HG02759 (cell line): ENCODE measurements around the gene PATJ.

ENCODE experiments used
- ATAC-seq: cut with Tn5 transposase; IDR thresholded peaks from one replicate; pipeline ENCODE4 v1.9.1; 2021; ENCODE audit warnings: mild to moderate bottlenecking, moderate library complexity; ENCODE audit not compliant: unreplicated experiment

PATJ gene

GRCh38 chr1:62038594-62039284 lies 296.5 kb downstream of the PATJ start:
- no peak for ATAC-seq

- no peak for ATAC-seq
Observed at GRCh38 chr1:62040450-62040849, 298.2 kb downstream of the PATJ start.

GRCh38 chr1:62040973-62041372 lies 298.7 kb downstream of the PATJ start:
- no peak for ATAC-seq

GRCh38 chr1:62043154-62043553 lies 300.9 kb downstream of the PATJ start:
- ATAC-seq: no peak

GRCh38 chr1:62045574-62045973 lies 303.3 kb downstream of the PATJ start:
- no peak for ATAC-seq

GRCh38 chr1:62046927-62047326 lies 304.6 kb downstream of the PATJ start:
- ATAC-seq: no peak

GRCh38 chr1:62050165-62050564 lies 307.9 kb downstream of the PATJ start:
- no peak for ATAC-seq

GRCh38 chr1:62052946-62053345 lies 310.7 kb downstream of the PATJ start:
- no peak for ATAC-seq

- ATAC-seq: no peak
Observed at GRCh38 chr1:62054188-62054587, 311.9 kb downstream of the PATJ start.

- ATAC-seq: no peak
Observed at GRCh38 chr1:62057230-62057629, 314.9 kb downstream of the PATJ start.

- ATAC-seq: no peak
Observed at GRCh38 chr1:62057641-62058290, 315.5 kb downstream of the PATJ start.

- ATAC-seq: no peak
Observed at GRCh38 chr1:62058956-62059355, 316.7 kb downstream of the PATJ start.

GRCh38 chr1:62062087-62062486 lies 319.8 kb downstream of the PATJ start:
- no peak for ATAC-seq

GRCh38 chr1:62064829-62065407 lies 322.6 kb downstream of the PATJ start:
- ATAC-seq: no peak

GRCh38 chr1:62066713-62067112 lies 324.4 kb downstream of the PATJ start:
- ATAC-seq: no peak

GRCh38 chr1:62068416-62068843 lies 326.1 kb downstream of the PATJ start:
- ATAC-seq: no peak

GRCh38 chr1:62068978-62069377 lies 326.7 kb downstream of the PATJ start:
- no peak for ATAC-seq

- no peak for ATAC-seq
Observed at GRCh38 chr1:62070384-62071011, 328.2 kb downstream of the PATJ start.

GRCh38 chr1:62071695-62072094 lies 329.4 kb downstream of the PATJ start:
- ATAC-seq: no peak

- no peak for ATAC-seq
Observed at GRCh38 chr1:62076286-62076685, 334.0 kb downstream of the PATJ start.

- no peak for ATAC-seq
Observed at GRCh38 chr1:62077821-62078220, 335.5 kb downstream of the PATJ start.
